DOHH2 (cell line): ENCODE results near the gene KCTD3.

ENCODE experiments used
- H3F3A ChIP-seq: fragments of 200-600 bp; sonication (generic), shearing (Covaris generic); 2 replicates; pipeline ENCODE4 v1.6.0; 2016; ENCODE audit warnings: antibody characterized with exemption, mild to moderate bottlenecking; ENCODE audit not compliant: control insufficient read depth, insufficient read depth
- H3K27ac ChIP-seq: fragments of 200-600 bp; sonication (generic); 2 replicates; pipeline ENCODE4 v1.5.1; 2014; ENCODE audit warnings: low read depth, mild to moderate bottlenecking, low read length, moderate library complexity
- H3K27me3 ChIP-seq: fragments of 200-600 bp; sonication (generic); 2 replicates; pipeline ENCODE4 v1.6.1; 2014; ENCODE audit warnings: mild to moderate bottlenecking, low read length, mixed read lengths; ENCODE audit not compliant: control insufficient read depth
- H3K36me3 ChIP-seq: fragments of 200-600 bp; sonication (generic); 2 replicates; pipeline ENCODE4 v1.6.1; 2014; ENCODE audit warnings: mild to moderate bottlenecking, low read length, moderate library complexity, mixed read lengths; ENCODE audit not compliant: control insufficient read depth
- H3K4me1 ChIP-seq: fragments of 200-600 bp; sonication (generic); 2 replicates; pipeline ENCODE4 v1.6.1; 2014; ENCODE audit warnings: mild to moderate bottlenecking, low read length, mixed read lengths; ENCODE audit not compliant: control insufficient read depth
- H3K4me2 ChIP-seq: fragments of 200-600 bp; sonication (generic); 2 replicates; pipeline ENCODE4 v1.6.0; 2014; ENCODE audit warnings: mild to moderate bottlenecking, low read length, moderate library complexity
- H3K4me3 ChIP-seq: fragments of 200-600 bp; sonication (generic); 2 replicates; pipeline ENCODE4 v1.5.1; 2014; ENCODE audit warnings: mild to moderate bottlenecking, low read length, mixed read lengths
- H3K79me2 ChIP-seq: fragments of 200-600 bp; sonication (generic); 2 replicates; pipeline ENCODE4 v1.6.1; 2014; ENCODE audit warnings: mild to moderate bottlenecking, low read length, mixed read lengths; ENCODE audit not compliant: control insufficient read depth
- H3K9me2 ChIP-seq: fragments of 200-600 bp; sonication (generic); replicated peaks from 2 replicates; pipeline ENCODE4 v1.6.1; 2014; ENCODE audit warnings: mild to moderate bottlenecking, low read length, mixed read lengths; ENCODE audit not compliant: control insufficient read depth
- H3K9me3 ChIP-seq: fragments of 200-600 bp; sonication (generic); 2 replicates; pipeline ENCODE4 v1.6.1; 2014; ENCODE audit warnings: antibody characterized with exemption, low read length, mixed read lengths; ENCODE audit not compliant: control insufficient read depth, insufficient read depth
- H4K20me1 ChIP-seq: fragments of 200-600 bp; sonication (generic); 2 replicates; pipeline ENCODE4 v1.6.0; 2014; ENCODE audit warnings: low read depth, mild to moderate bottlenecking, antibody characterized with exemption, low read length, moderate library complexity; ENCODE audit not compliant: control insufficient read depth, insufficient read depth
- CTCF ChIP-seq: fragments of 200-600 bp; sonication (generic); IDR thresholded peaks from one replicate; pipeline ENCODE4 v1.5.1; 2014; ENCODE audit warnings: antibody characterized with exemption, mild to moderate bottlenecking, low read depth, low read length; ENCODE audit not compliant: poor library complexity, severe bottlenecking
- EZH2phosphoT487 ChIP-seq: fragments of 200-600 bp; sonication (generic); IDR thresholded peaks from 2 replicates; pipeline ENCODE4 v1.6.1; 2017; ENCODE audit warnings: borderline replicate concordance, mild to moderate bottlenecking, antibody characterized with exemption, low read length, moderate library complexity, mixed read lengths

Gene KCTD3

GRCh38 chr1:215660259-215660658, 93.2 kb downstream of the KCTD3 start:
- no peaks in the 10 kb centered on the region for H3K36me3 ChIP-seq
- H4K20me1 ChIP-seq = no peaks in the 10 kb centered on the region
- no peak for TF ChIP-seq CTCF
- no peak for TF ChIP-seq EZH2phosphoT487
- H3K27me3 ChIP-seq = no peaks in the 10 kb centered on the region
- H3K4me2 ChIP-seq = no peak overlapping the region
- H3K4me1 ChIP-seq = no peaks in the 10 kb centered on the region
- H3K27ac ChIP-seq = no peak overlapping the region
- H3K9me2 ChIP-seq = no peaks in the 10 kb centered on the region
- H3K9me3 ChIP-seq = no peaks in the 10 kb centered on the region
- no peak overlapping the region for H3K4me3 ChIP-seq
- H3F3A ChIP-seq = no peaks in the 10 kb centered on the region
- no peaks in the 10 kb centered on the region for H3K79me2 ChIP-seq

DNA sequence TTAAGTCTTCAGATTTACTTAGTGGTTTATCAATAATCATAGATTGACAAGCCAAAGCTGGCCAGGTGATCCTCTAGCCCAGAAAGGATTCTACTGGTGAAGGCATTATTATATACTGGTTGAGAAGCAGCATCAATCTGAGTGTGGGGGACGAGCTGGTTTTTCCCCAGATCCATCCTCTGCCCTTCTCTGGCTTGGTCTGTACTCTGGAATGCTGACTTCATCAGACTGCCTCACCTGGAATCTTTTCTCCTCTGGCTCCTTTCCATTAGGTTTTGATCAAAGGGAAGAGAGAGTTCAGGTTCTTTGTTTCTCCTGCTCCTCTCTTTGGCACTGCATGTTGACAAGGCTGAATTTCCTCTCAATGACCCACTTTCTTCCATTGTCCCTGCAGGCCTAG, 93.9 kb downstream of the KCTD3 start:
- Histone ChIP-seq H3F3A (no peaks in the 10 kb centered on the region), H3K79me2 (no peaks in the 10 kb centered on the region), H3K27ac (no peak overlapping the region), H3K4me3 (no peak overlapping the region), H4K20me1 (no peaks in the 10 kb centered on the region), H3K27me3 (no peaks in the 10 kb centered on the region), H3K36me3 (no peaks in the 10 kb centered on the region), H3K4me2 (no peak overlapping the region), H3K9me3 (no peaks in the 10 kb centered on the region), H3K9me2 (no peaks in the 10 kb centered on the region), H3K4me1 (no peaks in the 10 kb centered on the region)
- TF ChIP-seq CTCF = no peak

- H3K36me3 ChIP-seq = no peaks in the 10 kb centered on the region
- no peaks in the 10 kb centered on the region for H3K27me3 ChIP-seq
- H3K27ac ChIP-seq = no peak overlapping the region
- no peaks in the 10 kb centered on the region for H3K9me3 ChIP-seq
- H3K4me3 ChIP-seq = no peak overlapping the region
- H3K9me2 ChIP-seq = no peaks in the 10 kb centered on the region
- H3F3A ChIP-seq = no peaks in the 10 kb centered on the region
- H4K20me1 ChIP-seq = no peaks in the 10 kb centered on the region
- no peaks in the 10 kb centered on the region for H3K79me2 ChIP-seq
- TF ChIP-seq EZH2phosphoT487 (no peak), CTCF (no peak)
- no peaks in the 10 kb centered on the region for H3K4me1 ChIP-seq
- H3K4me2 ChIP-seq = no peak overlapping the region
Measured at GRCh38 chr1:215665215-215665614, 98.1 kb downstream of the KCTD3 start.

- H4K20me1 ChIP-seq = no peaks in the 10 kb centered on the region
- H3K4me3 ChIP-seq = no peak overlapping the region
- H3K79me2 ChIP-seq = no peaks in the 10 kb centered on the region
- TF ChIP-seq CTCF (no peak), EZH2phosphoT487 (no peak)
- no peaks in the 10 kb centered on the region for H3K9me3 ChIP-seq
- H3F3A ChIP-seq = no peaks in the 10 kb centered on the region
- H3K4me1 ChIP-seq = no peaks in the 10 kb centered on the region
- no peaks in the 10 kb centered on the region for H3K27me3 ChIP-seq
- H3K9me2 ChIP-seq = no peaks in the 10 kb centered on the region
- H3K36me3 ChIP-seq = no peaks in the 10 kb centered on the region
- H3K4me2 ChIP-seq = no peak overlapping the region
- no peak overlapping the region for H3K27ac ChIP-seq
Measured at GRCh38 chr1:215667761-215668160, 100.7 kb downstream of the KCTD3 start.
